GM12878 (cell line): Measurements from ENCODE around the gene SOX9. TPM values are rescaled to one million over a fixed set of nuclear protein-coding genes. Genes with fewer than 3 reads are reported as not detected.

ENCODE experiments used
- ATAC-seq: fragments of 200-7000 bp; cut with Tn5 transposase; 3 replicates; pipeline ENCODE4 v1.9.1; 2020; ENCODE audit warnings: mild to moderate bottlenecking, moderate library complexity
- BruUV-seq: library from RNA; stranded (reverse); fragments of 400-500 nt; replicated peaks from 2 replicates; lab custom pipeline; 2021; lab: Mats Ljungman, UMichigan
- CTCF ChIA-PET: fragments of 300-600 bp; sonication (Branson Sonifier 250); formaldehyde crosslinking; extraction: SDS; loops from one replicate; lab custom pipeline; 2021; ENCODE audit warnings: inconsistent platforms; lab: Yijun Ruan, JAX
- POLR2A ChIA-PET: fragments of 350-600 bp; formaldehyde crosslinking; extraction: SDS; loops from one replicate; lab custom pipeline; 2021; ENCODE audit warnings: inconsistent platforms; lab: Charles Lee
- RAD21 ChIA-PET: fragments of 300-600 bp; sonication (Branson Sonifier 250); formaldehyde crosslinking; loops from one replicate; lab custom pipeline; 2023; ENCODE audit warnings: antibody characterized with exemption; ENCODE audit not compliant: unreplicated experiment; lab: Charles Lee
- SMC1A ChIA-PET: fragments of 300-600 bp; sonication (Branson Sonifier 250); formaldehyde crosslinking; loops from one replicate; lab custom pipeline; 2023; ENCODE audit not compliant: unreplicated experiment, uncharacterized antibody; lab: Charles Lee
- DNase-seq: peaks from one replicate; pipeline ENCODE4 v3.0.0-alpha.2; 2011; ENCODE audit warnings: low read depth, low spot score
- FAIRE-seq: peaks from 3 replicates; lab custom pipeline; 2011; peaks lifted over from hg19 to GRCh38; lab: Jason Lieb, UNC
- H2AFZ ChIP-seq: 2 replicates; pipeline ENCODE4 v1.6.0; 2011; ENCODE audit warnings: low read depth, low read length, control low read depth; ENCODE audit not compliant: control insufficient read depth
- H3K27ac ChIP-seq: 2 replicates; pipeline ENCODE4 v1.5.1; 2011; ENCODE audit warnings: control low read depth; ENCODE audit not compliant: control insufficient read depth, insufficient read depth
- H3K27me3 ChIP-seq, 2 experiments: replicated peaks in 1 of 2; 2 replicates each; pipeline versions ENCODE4 v1.6.0 to v1.6.1; 2011; ENCODE audit warnings: low read length in 1 of 2; ENCODE audit not compliant: control insufficient read depth in 2 of 2, insufficient read depth in 2 of 2
- H3K36me3 ChIP-seq, 2 experiments: 2 replicates each; pipeline ENCODE4 v1.5.1; 2011; ENCODE audit warnings: low read length in 1 of 2; ENCODE audit not compliant: control insufficient read depth in 2 of 2, insufficient read depth in 2 of 2
- H3K4me1 ChIP-seq: 2 replicates; pipeline ENCODE4 v1.6.1; 2011; ENCODE audit warnings: mild to moderate bottlenecking, low read length, moderate library complexity, mixed read lengths; ENCODE audit not compliant: control insufficient read depth, insufficient read depth
- H3K4me2 ChIP-seq: 2 replicates; pipeline ENCODE4 v1.6.0; 2011; ENCODE audit warnings: control low read depth; ENCODE audit not compliant: control insufficient read depth, insufficient read depth
- H3K4me3 ChIP-seq: fragments of 200-600 bp; sonication (generic); 2 replicates; pipeline ENCODE4 v1.5.1; 2016
- H3K79me2 ChIP-seq: 2 replicates; pipeline ENCODE4 v1.6.0; 2011; ENCODE audit warnings: low read length; ENCODE audit not compliant: control insufficient read depth, insufficient read depth
- H3K9ac ChIP-seq: 2 replicates; pipeline ENCODE4 v1.8.0; 2011; ENCODE audit warnings: low read length, control low read depth, mixed read lengths; ENCODE audit not compliant: control insufficient read depth, insufficient read depth
- H3K9me3 ChIP-seq: replicated peaks from 3 replicates; pipeline ENCODE4 v1.5.1; 2011; ENCODE audit warnings: mild to moderate bottlenecking, low read length; ENCODE audit not compliant: control insufficient read depth, insufficient read depth
- H4K20me1 ChIP-seq: 2 replicates; pipeline ENCODE4 v1.6.0; 2011; ENCODE audit not compliant: control insufficient read depth, insufficient read depth
- EED ChIP-seq: sonication (generic); IDR thresholded peaks from 2 replicates; pipeline ENCODE4 v1.6.1; 2016; ENCODE audit warnings: antibody characterized with exemption, low read depth
- EP300 ChIP-seq, 2 experiments: fragments of 150-350 bp in 1 of 2; IDR thresholded peaks; 2 replicates each; pipeline ENCODE4 v1.6.1; 2011 to 2012; ENCODE audit warnings: low read depth in 2 of 2, low read length in 2 of 2, borderline replicate concordance in 1 of 2, improper control_type of control experiment in 1 of 2, inconsistent platforms in 1 of 2; ENCODE audit not compliant: control insufficient read depth in 1 of 2
- ETV6 ChIP-seq, 2 experiments: fragments of 450-650 bp in 1 of 2; IDR thresholded peaks in 1 of 2; conservative IDR thresholded peaks in 1 of 2; 2 replicates each; pipeline ENCODE4 v1.6.1; 2014; ENCODE audit warnings: antibody characterized with exemption in 1 of 2, borderline replicate concordance in 1 of 2, low read depth in 1 of 2, mild to moderate bottlenecking in 1 of 2, moderate library complexity in 1 of 2
- HDGF ChIP-seq: fragments of 450-650 bp; IDR thresholded peaks from 2 replicates; pipeline ENCODE4 v1.6.1; 2016; ENCODE audit warnings: antibody characterized with exemption
- MTA3 ChIP-seq: IDR thresholded peaks from 2 replicates; pipeline ENCODE4 v1.6.1; 2012; ENCODE audit warnings: low read length, inconsistent platforms, borderline replicate concordance
- RAD51 ChIP-seq: fragments of 450-650 bp; IDR thresholded peaks from 2 replicates; pipeline ENCODE4 v1.6.1; 2016; ENCODE audit warnings: moderate library complexity, mild to moderate bottlenecking, inconsistent platforms
- RCOR1 ChIP-seq: conservative IDR thresholded peaks from 2 replicates; pipeline ENCODE4 v1.6.1; 2012; ENCODE audit warnings: low read depth, low read length, improper control_type of control experiment
- RELA ChIP-seq: fragments of 450-650 bp; IDR thresholded peaks from 2 replicates; pipeline ENCODE4 v1.8.0; 2014; ENCODE audit warnings: borderline replicate concordance; ENCODE audit not compliant: partially characterized antibody
- SMC3 ChIP-seq: IDR thresholded peaks from 2 replicates; pipeline ENCODE4 v1.6.1; 2011; ENCODE audit warnings: low read length, improper control_type of control experiment, borderline replicate concordance
- YY1 ChIP-seq: IDR thresholded peaks from 2 replicates; pipeline ENCODE4 v1.6.1; 2011; ENCODE audit warnings: low read depth, mild to moderate bottlenecking, low read length
- ZNF207 ChIP-seq: fragments of 450-650 bp; IDR thresholded peaks from 2 replicates; pipeline ENCODE4 v1.6.1; 2014; ENCODE audit warnings: antibody characterized with exemption, mild to moderate bottlenecking, borderline replicate concordance
- ZNF592 ChIP-seq: fragments of 450-650 bp; IDR thresholded peaks from 2 replicates; pipeline ENCODE4 v1.6.1; 2017; ENCODE audit warnings: mild to moderate bottlenecking, moderate library complexity
- ZNF622 ChIP-seq: fragments of 450-650 bp; IDR thresholded peaks from 2 replicates; pipeline ENCODE4 v1.6.1; 2017; ENCODE audit warnings: mild to moderate bottlenecking, inconsistent platforms
- WGBS: methylation state at CpG from one replicate; pipeline ENCODE4 v1.1.6; 2016; ENCODE audit warnings: low lambda C conversion rate; ENCODE audit not compliant: insufficient replicate concordance, insufficient coverage; ENCODE audit errors: missing lambda C conversion rate; 5-methylcytosine and 5-hydroxymethylcytosine counted together
- in situ Hi-C: fragments of 300-500 bp; cut with MboI; formaldehyde crosslinking; loops from 9 replicates; pipeline ENCODE4 v1.14.3; 2018; ENCODE audit warnings: mixed read lengths
- intact Hi-C: fragments of 100-400 bp; cut with micrococcal nuclease; formaldehyde crosslinking; loops from one replicate; pipeline ENCODE4 v1.14.2; 2022; ENCODE audit not compliant: unreplicated experiment
- polyA plus RNA-seq, 11 experiments: library from polyadenylated mRNA; depleted of rRNA in 4 of 11; unstranded in 6 of 11; stranded (reverse) in 5 of 11; fragments of >200 nt; fragmentation: Nextera tagmentation in 4 of 11; fragmentation: Illumina TruSeq in 1 of 11; extraction: Ambion mirVana in 4 of 11; extraction: Trizol in 1 of 11; gene quantifications; 1 replicate in 1 of 11; 2 replicates in 10 of 11; pipeline versions ENCODE4 v1.2.1 to v1.2.3, GENCODE V29; 2011 to 2016; ENCODE audit warnings: inconsistent platforms in 2 of 11, missing spikeins in 2 of 11, low read depth in 1 of 11
- total RNA-seq, 4 experiments: library from RNA; depleted of rRNA in 3 of 4; stranded (reverse); fragments of >200 nt in 3 of 4; fragmentation: Illumina TruSeq in 1 of 4; extraction: Trizol in 1 of 4; gene quantifications; 2 replicates each; pipeline versions ENCODE4 v1.2.1 to v1.2.3, GENCODE V29; 2013 to 2021
- TF ChIP-seq, protein P1 (sequence below): IDR thresholded peaks from 2 replicates; pipeline ENCODE4 v1.6.1; 2011; ENCODE audit warnings: low read depth, mild to moderate bottlenecking, low read length, moderate library complexity, borderline replicate concordance; ENCODE audit errors: extremely low read depth

SOX9 gene
- total and polyA plus RNA-seq, 10 of the 15 experiments (the other 5 are each of a cell fraction or from before 2014, with no cell fraction given) = 1.2 to 19.0 (median 5.5) TPM

DNA sequence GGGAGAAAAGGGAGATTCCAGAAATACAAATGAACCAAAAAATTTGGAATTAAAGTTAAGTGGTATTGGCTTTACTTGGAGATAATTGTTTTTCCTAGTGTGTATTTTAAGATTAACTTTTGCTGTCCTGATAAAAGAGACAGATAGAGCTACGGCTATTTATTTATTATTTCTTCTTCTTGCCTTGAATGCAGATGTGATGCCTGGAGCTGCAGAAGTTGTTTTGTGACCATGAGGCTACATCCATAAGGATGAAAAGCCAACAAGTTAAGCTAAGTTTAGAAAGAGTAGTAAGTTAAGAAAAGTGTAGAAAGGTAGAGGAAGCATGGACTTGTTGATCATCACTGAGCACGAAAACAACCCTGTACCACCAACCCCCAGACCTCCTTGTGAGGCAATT lies 41.7 kb downstream of the SOX9 start (continued):
- no peak for TF ChIP-seq HDGF

- Histone ChIP-seq H3K79me2 (no peaks in the 10 kb centered on the region), H3K4me2 (no peak overlapping the region), H3K9me3 (no peaks in the 10 kb centered on the region), H3K27me3 (no peaks in the 10 kb centered on the region), H3K4me3 (no peak overlapping the region), H3K36me3 (no peaks in the 10 kb centered on the region), H3K4me1 (no peaks in the 10 kb centered on the region), H2AFZ (no peak overlapping the region), H3K27ac (no peak overlapping the region), H4K20me1 (no peaks in the 10 kb centered on the region), H3K9ac (no peak overlapping the region)
- ChIA-PET POLR2A (interaction anchor here (0.6 kb wide), 1 partner anchor 213 kb away, joined by 3 read pairs; no protein-coding TSS in a partner anchor), RAD21 (no interaction called here), SMC1A (interaction anchor here (0.8 to 1.2 kb wide), 2 partner anchors 43 to 133 kb away, joined by 3 read pairs; partner anchors contain the start of gene SOX9), CTCF (no interaction called here)
- TF ChIP-seq ETV6 (conservative IDR thresholded peaks at IDR 0.05 in 1 of 2, IDR thresholded peaks at IDR 0.05 in 1 of 2; ENCODE audit: borderline replicate concordance in 1 of 2, low read depth in 1 of 2) (no peak), EP300 (IDR thresholded peaks at IDR 0.05; ENCODE audit: borderline replicate concordance in 1 of 2, control insufficient read depth in 1 of 2, low read depth in 2 of 2, low read length in 2 of 2) (no peak), MTA3 (no peak), ZNF592 (no peak), RAD51 (no peak), ZNF207 (no peak), RELA (no peak), RCOR1 (no peak), ZNF622 (no peak), SMC3 (no peak), EED (no peak), YY1 (no peak)
- TF ChIP-seq, protein P1, sequence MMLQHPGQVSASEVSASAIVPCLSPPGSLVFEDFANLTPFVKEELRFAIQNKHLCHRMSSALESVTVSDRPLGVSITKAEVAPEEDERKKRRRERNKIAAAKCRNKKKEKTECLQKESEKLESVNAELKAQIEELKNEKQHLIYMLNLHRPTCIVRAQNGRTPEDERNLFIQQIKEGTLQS = no peak
- DNase-seq (no peak), FAIRE-seq (no peak), ATAC-seq (no peak)
- WGBS = 50% methylated on average over 2 of the region's 2 CpGs
- BruUV-seq = no TSS peak
- intact Hi-C loops = no loop called here
- in situ Hi-C loops = no loop called here
These were observed 42.7 kb downstream of the SOX9 start for GRCh38 chr17:72163474-72163873.
